ENCODE data around the gene RNU6-8.

- TF ChIP-seq CTCF (IDR thresholded peaks at IDR 0.05; ENCODE audit: low read length) (no peak), EZH2 (optimal IDR thresholded peaks at IDR 0.05; ENCODE audit: low read depth, low read length) (no peak)
Observed at GRCh38 chr14:32249780-32250179, 46.7 kb upstream of the RNU6-8 start.
